Mucosa of stomach (tissue), 1 donor: ENCODE results near the gene EXOC2.

Experiments used
- H3K27me3 ChIP-seq: one replicate; pipeline ENCODE4 v1.7.0; 2013; ENCODE audit warnings: mild to moderate bottlenecking, low read length; ENCODE audit not compliant: control insufficient read depth, insufficient read depth
- H3K36me3 ChIP-seq: one replicate; pipeline ENCODE4 v1.7.0; 2013; ENCODE audit warnings: low read length; ENCODE audit not compliant: control insufficient read depth, insufficient read depth
- H3K4me1 ChIP-seq: one replicate; pipeline ENCODE4 v1.7.0; 2013; ENCODE audit warnings: mild to moderate bottlenecking, low read length; ENCODE audit not compliant: control insufficient read depth, insufficient read depth
- H3K4me3 ChIP-seq: one replicate; pipeline ENCODE4 v1.7.0; 2013; ENCODE audit warnings: low read length
- H3K9ac ChIP-seq: one replicate; pipeline ENCODE4 v1.7.0; 2013; ENCODE audit warnings: mild to moderate bottlenecking, low read length, moderate library complexity
- H3K9me3 ChIP-seq: one replicate; pipeline ENCODE4 v1.7.0; 2013; ENCODE audit warnings: mild to moderate bottlenecking, low read length, moderate library complexity; ENCODE audit not compliant: control insufficient read depth
- donor health status: Pancreatic carcinoma.

EXOC2 gene

GRCh38 chr6:718345-718744 is 25.4 kb upstream of the EXOC2 start:
- peaks cover 5% of the 10 kb centered on the region for H3K27me3 ChIP-seq
- H3K9me3 ChIP-seq = no peaks in the 10 kb centered on the region
- no peaks in the 10 kb centered on the region for H3K4me1 ChIP-seq
- no peak overlapping the region for H3K4me3 ChIP-seq
- no peaks in the 10 kb centered on the region for H3K36me3 ChIP-seq
- no peak overlapping the region for H3K9ac ChIP-seq

- Histone ChIP-seq H3K4me3 (no peak overlapping the region), H3K4me1 (no peaks in the 10 kb centered on the region), H3K9me3 (no peaks in the 10 kb centered on the region), H3K36me3 (no peaks in the 10 kb centered on the region), H3K9ac (no peak overlapping the region), H3K27me3 (peaks cover 5% of the 10 kb centered on the region)
Measured at GRCh38 chr6:717135-717534, 24.2 kb upstream of the EXOC2 start.

- no peaks in the 10 kb centered on the region for H3K9me3 ChIP-seq
- no peak overlapping the region for H3K4me3 ChIP-seq
- no peak overlapping the region for H3K9ac ChIP-seq
- H3K27me3 ChIP-seq = peaks cover 5% of the 10 kb centered on the region
- H3K4me1 ChIP-seq = no peaks in the 10 kb centered on the region
- no peaks in the 10 kb centered on the region for H3K36me3 ChIP-seq
Measured at GRCh38 chr6:715709-716491, 23.0 kb upstream of the EXOC2 start.

- no peak overlapping the region for H3K9ac ChIP-seq
- H3K9me3 ChIP-seq = no peaks in the 10 kb centered on the region
- H3K27me3 ChIP-seq = peaks cover 5% of the 10 kb centered on the region
- H3K4me1 ChIP-seq = no peaks in the 10 kb centered on the region
- no peaks in the 10 kb centered on the region for H3K36me3 ChIP-seq
- H3K4me3 ChIP-seq = no peak overlapping the region
Measured at GRCh38 chr6:714100-714499, 21.2 kb upstream of the EXOC2 start.

GRCh38 chr6:713351-713750 is 20.4 kb upstream of the EXOC2 start:
- no peaks in the 10 kb centered on the region for H3K4me1 ChIP-seq
- H3K27me3 ChIP-seq = peaks cover 5% of the 10 kb centered on the region
- no peak overlapping the region for H3K4me3 ChIP-seq
- no peaks in the 10 kb centered on the region for H3K36me3 ChIP-seq
- no peak overlapping the region for H3K9ac ChIP-seq
- H3K9me3 ChIP-seq = no peaks in the 10 kb centered on the region

GRCh38 chr6:712805-713204 is 19.9 kb upstream of the EXOC2 start:
- H3K27me3 ChIP-seq = peaks cover 4% of the 10 kb centered on the region
- H3K4me3 ChIP-seq = no peak overlapping the region
- H3K9ac ChIP-seq = no peak overlapping the region
- no peaks in the 10 kb centered on the region for H3K9me3 ChIP-seq
- no peaks in the 10 kb centered on the region for H3K4me1 ChIP-seq
- no peaks in the 10 kb centered on the region for H3K36me3 ChIP-seq

- Histone ChIP-seq H3K4me3 (no peak overlapping the region), H3K27me3 (no peaks in the 10 kb centered on the region), H3K9me3 (no peaks in the 10 kb centered on the region), H3K36me3 (no peaks in the 10 kb centered on the region), H3K9ac (peak overlapping the region; percentile 71), H3K4me1 (no peaks in the 10 kb centered on the region)
Measured at GRCh38 chr6:711925-712324, 19.0 kb upstream of the EXOC2 start.

GRCh38 chr6:710601-711571 is 17.9 kb upstream of the EXOC2 start:
- H3K9me3 ChIP-seq = no peaks in the 10 kb centered on the region
- H3K4me3 ChIP-seq = peak overlapping the region; percentile 76
- H3K9ac ChIP-seq = peak overlapping the region; percentile 71
- H3K4me1 ChIP-seq = no peaks in the 10 kb centered on the region
- H3K27me3 ChIP-seq = no peaks in the 10 kb centered on the region
- H3K36me3 ChIP-seq = no peaks in the 10 kb centered on the region

GRCh38 chr6:709471-710056 is 16.6 kb upstream of the EXOC2 start:
- no peaks in the 10 kb centered on the region for H3K27me3 ChIP-seq
- H3K9me3 ChIP-seq = no peaks in the 10 kb centered on the region
- H3K9ac ChIP-seq = no peak overlapping the region
- no peaks in the 10 kb centered on the region for H3K36me3 ChIP-seq
- H3K4me1 ChIP-seq = no peaks in the 10 kb centered on the region
- no peak overlapping the region for H3K4me3 ChIP-seq

- Histone ChIP-seq H3K36me3 (no peaks in the 10 kb centered on the region), H3K4me1 (no peaks in the 10 kb centered on the region), H3K9ac (no peak overlapping the region), H3K4me3 (no peak overlapping the region), H3K27me3 (no peaks in the 10 kb centered on the region), H3K9me3 (no peaks in the 10 kb centered on the region)
Measured at GRCh38 chr6:708237-708598, 15.3 kb upstream of the EXOC2 start.

GRCh38 chr6:707576-708236 is 14.8 kb upstream of the EXOC2 start:
- no peak overlapping the region for H3K4me3 ChIP-seq
- no peaks in the 10 kb centered on the region for H3K9me3 ChIP-seq
- H3K9ac ChIP-seq = no peak overlapping the region
- H3K4me1 ChIP-seq = no peaks in the 10 kb centered on the region
- no peaks in the 10 kb centered on the region for H3K27me3 ChIP-seq
- H3K36me3 ChIP-seq = no peaks in the 10 kb centered on the region
